Pons (tissue), 1 donor: ENCODE results near the gene GET3.
A peak's percentile ranks its signal among the peaks of the same experiment; 100 is the strongest.

Source experiments
- DNase-seq: peaks from one replicate; pipeline ENCODE4 v3.0.0-alpha.2; 2016; ENCODE audit warnings: low spot score

Gene GET3

DNA sequence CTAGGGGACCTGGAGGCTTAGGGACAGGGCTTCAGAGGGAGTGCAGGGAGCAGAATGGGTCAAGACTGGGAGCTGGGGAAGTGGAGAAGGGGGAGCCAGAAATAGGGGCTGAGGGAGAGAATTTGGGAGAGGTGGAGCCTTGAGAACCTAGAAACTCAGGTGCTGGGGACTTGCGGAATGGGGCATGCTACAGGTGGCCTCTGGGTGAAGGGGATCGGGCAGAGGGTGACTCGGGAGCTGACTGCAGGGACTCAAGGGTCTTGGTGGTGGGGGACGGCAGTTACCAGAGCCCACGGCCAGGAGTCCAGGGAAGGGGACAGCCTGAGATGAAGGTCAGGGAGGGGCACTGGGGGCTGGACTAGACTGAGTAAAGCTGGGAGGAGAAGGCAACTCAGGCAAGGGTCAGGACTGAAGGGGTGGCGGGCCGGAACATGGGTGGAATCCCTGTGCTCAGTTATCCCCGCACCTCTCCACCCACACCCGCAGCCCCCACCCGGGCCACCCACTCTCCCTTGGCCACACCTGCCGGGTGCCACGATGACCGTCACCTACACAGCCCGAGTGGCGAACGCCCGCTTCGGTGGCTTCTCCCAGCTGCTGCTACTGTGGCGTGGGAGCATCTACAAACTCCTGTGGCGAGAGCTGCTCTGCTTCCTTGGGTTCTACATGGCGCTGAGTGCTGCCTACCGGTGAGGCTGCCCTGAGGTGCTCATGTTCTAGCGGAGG lies 14.9 kb downstream of the GET3 start:
- DNase-seq, result no peak

- no peak for DNase-seq
Measured at GRCh38 chr19:12754465-12755196, 17.3 kb downstream of the GET3 start.

GRCh38 chr19:12756150-12756883 lies 19.0 kb downstream of the GET3 start:
- DNase-seq, result no peak

DNA sequence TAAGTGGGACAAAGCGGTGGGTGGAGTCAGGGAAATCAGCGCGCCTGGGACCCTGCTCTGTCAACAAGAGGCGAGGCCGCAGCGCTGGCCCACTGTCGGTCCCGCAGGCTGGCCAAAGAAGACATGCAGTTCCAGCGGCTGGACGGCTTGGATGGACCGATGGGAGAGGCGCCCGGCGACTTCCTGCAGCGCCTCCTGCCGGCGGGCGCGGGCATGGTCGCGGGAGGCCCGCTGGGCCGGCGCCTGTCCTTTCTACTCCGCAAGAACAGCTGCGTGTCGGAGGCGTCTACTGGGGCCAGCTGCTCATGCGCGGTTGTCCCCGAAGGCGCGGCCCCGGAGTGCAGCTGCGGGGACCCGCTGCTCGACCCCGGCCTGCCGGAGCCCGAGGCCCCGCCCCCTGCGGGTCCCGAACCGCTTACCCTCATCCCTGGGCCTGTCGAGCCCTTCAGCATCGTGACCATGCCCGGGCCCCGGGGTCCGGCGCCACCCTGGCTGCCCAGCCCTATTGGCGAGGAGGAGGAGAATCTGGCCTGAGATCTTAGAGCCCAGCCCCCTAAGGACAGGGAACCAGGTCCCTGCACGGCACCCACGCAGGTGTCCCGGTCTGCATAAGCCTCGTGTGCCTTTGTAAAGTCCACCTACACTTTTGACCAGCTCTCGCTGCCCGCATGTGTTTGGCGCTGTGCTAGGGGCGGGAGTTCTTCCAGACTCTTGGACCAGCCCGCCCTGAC lies 20.4 kb downstream of the GET3 start:
- DNase-seq, result no peak

GRCh38 chr19:12759686-12760085 lies 22.4 kb downstream of the GET3 start:
- DNase-seq, result no peak

DNA sequence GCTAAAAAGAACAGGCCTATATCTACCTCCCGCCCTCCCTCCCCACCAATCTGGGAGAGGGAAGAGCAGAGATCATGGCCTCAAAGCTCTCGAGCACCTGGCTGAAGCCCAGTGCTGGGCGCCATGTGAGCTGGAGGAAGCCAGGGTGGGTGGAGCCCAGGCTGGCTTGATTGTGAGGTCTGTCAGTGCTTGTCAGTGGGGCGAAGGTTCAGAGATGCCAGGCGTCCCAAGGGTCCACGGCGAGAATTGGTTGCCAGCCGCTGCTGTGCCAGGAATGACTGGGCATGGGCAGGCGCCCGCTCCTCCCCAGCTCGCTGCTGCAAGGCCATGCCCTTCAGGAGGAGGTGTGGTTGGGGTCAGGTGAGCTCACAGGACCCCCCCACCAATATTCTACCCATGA lies 25.8 kb downstream of the GET3 start:
- DNase-seq, result no peak

GRCh38 chr19:12764698-12765097 lies 27.4 kb downstream of the GET3 start:
- DNase-seq, result no peak

DNA sequence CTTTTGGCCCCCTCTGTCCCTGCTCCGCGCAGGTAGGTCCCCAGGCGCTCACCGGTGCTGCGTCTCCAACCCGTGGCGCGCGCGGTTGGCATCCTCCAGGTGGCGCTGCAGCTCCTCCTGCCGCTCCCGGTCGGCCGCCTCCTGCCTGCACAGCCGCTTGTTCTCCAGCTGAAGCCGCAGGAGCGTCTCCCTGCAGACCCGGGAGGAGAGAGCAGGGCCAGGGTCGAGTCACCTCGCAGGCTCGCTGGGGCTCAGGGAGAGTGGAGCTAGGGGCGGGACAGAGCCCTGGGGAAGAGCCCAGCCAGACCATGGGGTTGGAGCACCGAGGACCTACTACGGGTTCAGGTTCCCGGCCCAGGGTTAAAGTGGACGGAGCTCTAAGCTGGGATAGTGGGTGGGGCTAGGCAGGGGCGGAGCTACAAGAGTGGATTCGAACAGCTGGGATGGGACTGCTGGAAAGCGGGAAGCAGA lies 28.8 kb downstream of the GET3 start:
- DNase-seq, result no peak

DNA sequence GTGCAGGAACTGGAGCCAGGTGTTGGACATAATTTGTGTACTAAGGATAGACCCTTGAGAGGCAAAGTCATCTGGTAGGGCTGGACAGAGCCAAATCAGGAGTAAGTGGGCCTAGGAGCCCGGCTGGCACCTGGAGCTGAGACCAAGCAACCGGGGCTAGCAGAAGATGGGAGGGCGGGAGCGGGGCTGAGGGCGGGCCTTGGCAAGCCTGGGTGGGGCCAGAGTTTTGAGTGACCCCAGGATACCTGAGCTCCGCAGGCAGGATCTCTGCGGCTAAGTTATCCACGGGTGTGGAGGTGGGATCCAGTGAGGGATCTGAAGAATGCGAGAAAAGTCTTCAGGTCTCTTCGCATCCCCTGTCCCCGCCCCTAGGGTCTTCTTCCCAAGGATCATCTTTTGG lies 29.9 kb downstream of the GET3 start:
- DNase-seq, result no peak

- no peak for DNase-seq
Measured at GRCh38 chr19:12767666-12768065, 30.4 kb downstream of the GET3 start.

GRCh38 chr19:12769689-12770088 lies 32.4 kb downstream of the GET3 start:
- DNase-seq, result no peak

DNA sequence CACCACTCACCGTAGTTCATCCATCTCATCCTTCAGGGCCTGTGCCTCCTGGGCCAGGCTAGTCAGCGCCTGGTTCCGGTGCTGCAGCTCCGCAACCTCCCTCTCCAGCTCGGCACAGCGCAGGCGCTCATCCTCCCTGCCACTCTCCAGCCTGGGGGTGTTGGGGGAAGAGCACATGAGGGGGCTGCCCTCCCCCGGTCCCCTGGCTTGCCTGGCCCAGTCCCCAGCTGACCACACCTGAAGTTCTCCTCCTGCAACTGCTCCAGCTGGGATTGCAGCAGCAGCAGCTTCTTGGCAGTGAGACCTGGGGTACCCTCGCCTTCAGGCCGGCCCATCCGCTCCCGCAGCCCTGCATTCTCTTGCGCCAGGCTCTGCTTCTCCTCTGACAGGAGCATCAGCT lies 33.6 kb downstream of the GET3 start:
- no peak for DNase-seq

- no peak for DNase-seq
Measured at GRCh38 chr19:12772323-12772722, 35.0 kb downstream of the GET3 start.

DNA sequence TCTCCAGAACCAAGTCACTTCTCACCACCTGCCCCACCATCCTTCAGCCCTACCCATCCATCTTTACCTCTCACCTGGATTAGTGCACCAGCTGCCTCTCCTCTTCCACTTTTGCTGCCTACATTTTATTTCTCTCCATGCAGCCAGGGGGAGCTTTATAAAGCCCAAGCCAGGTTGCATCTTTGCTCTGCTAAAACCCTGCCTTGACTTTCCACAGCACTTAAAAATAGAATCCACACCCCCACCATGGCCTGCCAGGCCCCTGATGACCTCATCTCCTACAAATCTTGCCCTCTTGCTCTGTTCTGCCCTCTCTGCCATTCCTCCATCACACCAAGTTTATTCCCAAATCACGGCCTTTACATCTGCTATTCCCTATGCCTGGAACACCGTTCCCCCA lies 36.3 kb downstream of the GET3 start:
- DNase-seq, result no peak

- peak; percentile 20 for DNase-seq
Measured at GRCh38 chr19:12774588-12775555, 37.6 kb downstream of the GET3 start, which contains the start of gene HOOK2. Gene HOOK2, minus strand, starts transcription at chr19:12775552. Its CDS starts 103 bp downstream, at chr19:12775449.

GRCh38 chr19:12777217-12778016 lies 40.1 kb downstream of the GET3 start:
- no peak for DNase-seq

DNA sequence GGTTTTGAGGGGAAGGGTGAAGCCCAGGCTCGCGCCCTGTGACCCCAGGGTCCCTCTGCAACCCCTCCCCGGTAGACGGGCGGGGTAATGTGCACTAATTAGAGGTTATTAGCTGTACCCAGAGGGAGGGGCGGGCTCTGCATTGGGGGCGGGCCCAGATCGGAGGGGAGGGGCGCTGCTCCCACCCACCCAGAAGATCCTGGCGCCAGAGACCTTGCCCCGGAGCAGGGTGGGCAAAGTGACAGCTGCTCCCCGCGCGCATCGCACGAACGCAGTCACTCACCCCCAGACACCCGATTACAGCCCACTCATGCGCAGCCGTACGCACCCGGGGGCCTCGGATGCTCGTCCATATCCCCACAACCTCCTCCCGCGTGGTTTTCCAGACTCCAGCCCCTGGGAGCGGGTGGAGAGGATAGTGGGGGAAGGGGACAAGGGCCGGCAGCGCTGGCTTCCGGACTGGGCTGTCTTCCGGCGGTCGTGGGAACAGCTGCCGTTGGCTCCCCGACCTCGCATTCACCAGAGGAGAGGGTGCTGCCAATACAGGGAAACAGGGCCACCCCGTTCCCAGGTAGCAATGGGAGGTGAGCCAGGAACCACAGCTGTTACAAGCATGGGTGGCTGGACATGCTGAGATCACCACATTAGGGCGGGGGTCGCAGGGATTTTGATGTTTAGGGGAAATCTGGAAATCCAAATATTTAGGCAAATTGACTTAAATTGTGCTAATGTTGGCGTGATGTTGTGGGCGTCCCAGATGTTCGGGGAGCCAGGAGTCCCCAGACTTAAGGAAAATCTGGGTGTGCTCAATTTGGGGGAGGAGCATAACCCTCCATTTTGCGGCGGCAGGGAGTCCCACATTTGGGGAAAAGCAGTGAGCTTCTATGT lies 41.0 kb downstream of the GET3 start:
- no peak for DNase-seq

- DNase-seq, result no peak
Measured at GRCh38 chr19:12778905-12779161, 41.5 kb downstream of the GET3 start.
